Iris pigment epithelial cell (primary cell): ENCODE data around the gene POMT1.

Experiments used
- DNase-seq: peaks from one replicate; pipeline ENCODE4 v3.0.0-alpha.2; 2011; ENCODE audit warnings: low read depth

Gene POMT1

GRCh38 chr9:131554087-131554842 lies 51.5 kb downstream of the POMT1 start:
- DNase-seq: no peak

GRCh38 chr9:131554843-131555351 lies 52.2 kb downstream of the POMT1 start:
- no peak for DNase-seq

GRCh38 chr9:131555841-131556673 lies 53.3 kb downstream of the POMT1 start:
- DNase-seq: no peak

GRCh38 chr9:131557855-131558548 lies 55.3 kb downstream of the POMT1 start:
- no peak for DNase-seq

GRCh38 chr9:131559421-131560000 lies 56.8 kb downstream of the POMT1 start:
- DNase-seq: no peak

- DNase-seq: peak; percentile 23
These were observed 59.6 kb downstream of the POMT1 start for GRCh38 chr9:131562032-131562959.

GRCh38 chr9:131565369-131565768 lies 62.7 kb downstream of the POMT1 start:
- DNase-seq: no peak

GRCh38 chr9:131566158-131566557 lies 63.4 kb downstream of the POMT1 start:
- DNase-seq: no peak

- no peak for DNase-seq
These were observed 65.2 kb downstream of the POMT1 start for GRCh38 chr9:131567910-131568309.
